Liver (tissue), 9 donors: ENCODE results near the gene RBM6. TPM values are rescaled to one million over a fixed set of nuclear protein-coding genes. Genes with fewer than 3 reads are reported as not detected.
"Not testable (repeated sequence)": the region's sequence is repeated elsewhere in the genome, so short reads cannot be mapped to it uniquely, and the experiment has no call there.

Source experiments
- DNase-seq: peaks from one replicate; pipeline ENCODE4 v3.0.0-alpha.2; 2017; ENCODE audit warnings: low spot score
- H3K27ac ChIP-seq, 2 donors: one replicate each; pipeline ENCODE4 v1.7.0; 2013; ENCODE audit warnings: inconsistent platforms in 2 of 2, low read length in 2 of 2, control low read depth in 1 of 2, low read depth in 1 of 2, mild to moderate bottlenecking in 1 of 2
- H3K27me3 ChIP-seq, 4 donors: one replicate each; pipeline versions ENCODE4 v1.6.1 to v1.7.0; 2013; ENCODE audit warnings: low read length in 3 of 4, inconsistent platforms in 1 of 4, mild to moderate bottlenecking in 1 of 4, moderate library complexity in 1 of 4; ENCODE audit not compliant: control insufficient read depth in 4 of 4, insufficient read depth in 4 of 4
- H3K36me3 ChIP-seq, 4 donors: one replicate each; pipeline versions ENCODE4 v1.6.1 to v1.7.0; 2013; ENCODE audit warnings: low read length in 3 of 4, mild to moderate bottlenecking in 3 of 4, low read depth in 1 of 4, moderate library complexity in 1 of 4; ENCODE audit not compliant: control insufficient read depth in 4 of 4, insufficient read depth in 3 of 4
- H3K4me1 ChIP-seq, 4 donors: one replicate each; pipeline versions ENCODE4 v1.6.1 to v1.7.0; 2013; ENCODE audit warnings: low read length in 3 of 4, mild to moderate bottlenecking in 3 of 4, moderate library complexity in 1 of 4; ENCODE audit not compliant: control insufficient read depth in 4 of 4, insufficient read depth in 4 of 4
- H3K4me3 ChIP-seq, 3 donors: one replicate each; pipeline versions ENCODE4 v1.6.1 to v1.7.0; 2013; ENCODE audit warnings: low read length in 3 of 3, control low read depth in 1 of 3, low read depth in 1 of 3, mild to moderate bottlenecking in 1 of 3
- H3K9ac ChIP-seq, 2 donors: one replicate each; pipeline ENCODE4 v1.7.0; 2013; ENCODE audit warnings: low read length in 2 of 2, mild to moderate bottlenecking in 2 of 2, moderate library complexity in 2 of 2, control low read depth in 1 of 2, low read depth in 1 of 2
- H3K9me3 ChIP-seq, 4 donors: one replicate each; pipeline versions ENCODE4 v1.6.1 to v1.7.0; 2013; ENCODE audit warnings: low read length in 3 of 4; ENCODE audit not compliant: control insufficient read depth in 4 of 4
- ATF3 ChIP-seq: IDR thresholded peaks from 2 replicates; pipeline ENCODE4 v1.6.1; 2016; ENCODE audit warnings: antibody characterized with exemption
- EGR1 ChIP-seq, 2 donors: IDR thresholded peaks; 2 replicates each; pipeline ENCODE4 v1.6.1; 2016 to 2018; ENCODE audit warnings: antibody characterized with exemption in 2 of 2, low read depth in 2 of 2
- FOXA1 ChIP-seq: IDR thresholded peaks from 2 replicates; pipeline ENCODE4 v1.6.1; 2016; ENCODE audit warnings: antibody characterized with exemption
- FOXA2 ChIP-seq: IDR thresholded peaks from 2 replicates; pipeline ENCODE4 v1.6.1; 2016; ENCODE audit warnings: antibody characterized with exemption
- GABPA ChIP-seq, 2 donors: IDR thresholded peaks in 1 of 2; conservative IDR thresholded peaks in 1 of 2; 2 replicates each; pipeline ENCODE4 v1.6.1; 2016; ENCODE audit warnings: antibody characterized with exemption in 2 of 2, mild to moderate bottlenecking in 1 of 2, moderate library complexity in 1 of 2
- HNF4A ChIP-seq, 2 donors: conservative IDR thresholded peaks; 2 replicates each; pipeline ENCODE4 v1.6.1; 2016; ENCODE audit warnings: antibody characterized with exemption in 2 of 2, mild to moderate bottlenecking in 2 of 2
- HNF4G ChIP-seq: IDR thresholded peaks from 2 replicates; pipeline ENCODE4 v1.6.1; 2016; ENCODE audit warnings: antibody characterized with exemption
- JUND ChIP-seq, 2 donors: IDR thresholded peaks; 2 replicates each; pipeline ENCODE4 v1.6.1; 2016; ENCODE audit warnings: antibody characterized with exemption in 2 of 2
- MAX ChIP-seq: IDR thresholded peaks from 2 replicates; pipeline ENCODE4 v1.6.1; 2016; ENCODE audit warnings: antibody characterized with exemption
- NR2F2 ChIP-seq: IDR thresholded peaks from 2 replicates; pipeline ENCODE4 v1.6.1; 2016; ENCODE audit warnings: antibody characterized with exemption
- RAD21 ChIP-seq, 2 donors: IDR thresholded peaks; 2 replicates each; pipeline ENCODE4 v1.6.1; 2016; ENCODE audit warnings: antibody characterized with exemption in 2 of 2, mild to moderate bottlenecking in 2 of 2
- REST ChIP-seq: IDR thresholded peaks from 2 replicates; pipeline ENCODE4 v1.6.1; 2016; ENCODE audit warnings: antibody characterized with exemption, mild to moderate bottlenecking
- RXRA ChIP-seq, 2 donors: IDR thresholded peaks; 2 replicates each; pipeline ENCODE4 v1.6.1; 2017 to 2018; ENCODE audit warnings: antibody characterized with exemption in 2 of 2, mild to moderate bottlenecking in 1 of 2
- SP1 ChIP-seq: IDR thresholded peaks from 2 replicates; pipeline ENCODE4 v1.6.1; 2018; ENCODE audit warnings: antibody characterized with exemption, mild to moderate bottlenecking
- TAF1 ChIP-seq: conservative IDR thresholded peaks from 2 replicates; pipeline ENCODE4 v1.6.1; 2016; ENCODE audit warnings: antibody characterized with exemption, mild to moderate bottlenecking
- ZBTB33 ChIP-seq: IDR thresholded peaks from 2 replicates; pipeline ENCODE4 v1.6.1; 2016; ENCODE audit warnings: antibody characterized with exemption
- WGBS: extraction: QIAGEN DNeasy Blood & Tissue Kit; methylation state at CpG from one replicate; pipeline ENCODE4 v1.1.7; 2013; 5-methylcytosine and 5-hydroxymethylcytosine counted together
- polyA plus RNA-seq, 2 donors: library from polyadenylated mRNA; stranded (reverse) in 1 of 2; unstranded in 1 of 2; fragments of 200-250 nt in 1 of 2; fragments of >200 nt in 1 of 2; fragmentation: Nextera tagmentation in 1 of 2; extraction: Ambion mirVana in 1 of 2; gene quantifications; one replicate each; pipeline versions ENCODE4 v1.2.1 to v1.2.3, GENCODE V29; 2013 to 2015
- total RNA-seq, 2 donors: library from RNA; depleted of rRNA; stranded (reverse); fragments of >200 nt; gene quantifications; one replicate each; pipeline ENCODE4 v1.2.3, GENCODE V29; 2014
- donor health status: healthy.
- donor health status: healthy.
- donor health status: healthy.
- donor health status: healthy.
- donor health status: healthy.

The RBM6 gene
- total and polyA plus RNA-seq, 4 donors, result 10.9 to 59.2 (median 37.5) TPM

- H3K4me3 ChIP-seq, result peak overlapping the region in 2 of 3 donors; percentile 22 to 90
- H3K4me1 ChIP-seq, result peaks cover 0 to 12% (median 3%) of the 10 kb centered on the region in 4 donors
- H3K27ac ChIP-seq, result peak overlapping the region; percentile 69 to 87
- peak overlapping the region in 1 of 2 donors; percentile 8 for H3K9ac ChIP-seq
- H3K36me3 ChIP-seq, result no peaks in the 10 kb centered on the region
- H3K27me3 ChIP-seq, result no peaks in the 10 kb centered on the region
- DNase-seq, result no peak
- H3K9me3 ChIP-seq, result no peaks in the 10 kb centered on the region
- WGBS, result 69% methylated on average over 16 of the region's 16 CpGs
- TF ChIP-seq NR2F2 (peak; percentile 39), JUND (IDR thresholded peaks at IDR 0.05) (no peak), FOXA1 (no peak), ZBTB33 (no peak)
Measured at GRCh38 chr3:49930168-49930690, 9.7 kb upstream of the RBM6 start.

- no peak overlapping the region for H3K4me3 ChIP-seq
- no peaks in the 10 kb centered on the region for H3K36me3 ChIP-seq
- no peaks in the 10 kb centered on the region for H3K9me3 ChIP-seq
- H3K27ac ChIP-seq, result no peak overlapping the region
- WGBS, result 96% methylated on average over 1 of the region's 1 CpG
- TF ChIP-seq HNF4G, result no peak
- TF ChIP-seq GABPA (IDR thresholded peaks at IDR 0.05 in 1 of 2, conservative IDR thresholded peaks at IDR 0.05 in 1 of 2), result no peak
- no peak for TF ChIP-seq SP1
- TF ChIP-seq HNF4A (conservative IDR thresholded peaks at IDR 0.05), result no peak
- TF ChIP-seq RAD21 (IDR thresholded peaks at IDR 0.05), result no peak
- no peak for TF ChIP-seq JUND (IDR thresholded peaks at IDR 0.05)
- no peak for TF ChIP-seq FOXA1
- no peak for TF ChIP-seq ZBTB33
- TF ChIP-seq EGR1 (IDR thresholded peaks at IDR 0.05; ENCODE audit: low read depth in 2 of 2), result no peak
- TF ChIP-seq ATF3, result no peak
- TF ChIP-seq REST, result no peak
- TF ChIP-seq NR2F2, result no peak
- no peak for TF ChIP-seq MAX
- TF ChIP-seq FOXA2, result no peak
- TF ChIP-seq RXRA (IDR thresholded peaks at IDR 0.05), result no peak
- no peak for TF ChIP-seq TAF1
- no peaks in the 10 kb centered on the region for H3K27me3 ChIP-seq
- DNase-seq, result no peak
- H3K4me1 ChIP-seq, result peaks cover 0 to 12% (median 3%) of the 10 kb centered on the region in 4 donors
- H3K9ac ChIP-seq, result no peak overlapping the region
Measured at GRCh38 chr3:49930922-49931321, 9.0 kb upstream of the RBM6 start.

GRCh38 chr3:49932281-49932680 is 7.7 kb upstream of the RBM6 start:
- H3K9ac ChIP-seq, DNase-seq, H3K4me3 ChIP-seq, H3K36me3 ChIP-seq, H3K9me3 ChIP-seq, H3K27ac ChIP-seq, H3K27me3 ChIP-seq: not testable (repeated sequence)
- 94% methylated on average over 15 of the region's 15 CpGs for WGBS
- H3K4me1 ChIP-seq, result peaks cover 0 to 12% (median 3%) of the 10 kb centered on the region in 4 donors
